PFSK-1 (cell line): ENCODE data around the gene TRPM5.

Source experiments
- FOXP2 ChIP-seq: optimal IDR thresholded peaks from 2 replicates; pipeline ENCODE3; 2011; ENCODE audit warnings: borderline replicate concordance, control low read depth, inconsistent platforms; ENCODE audit not compliant: insufficient read depth; ENCODE audit errors: extremely low read length, extremely low read depth
- POLR2AphosphoS5 ChIP-seq: IDR thresholded peaks from 2 replicates; pipeline ENCODE4 v1.6.1; 2012; ENCODE audit warnings: low read depth, mild to moderate bottlenecking, control low read depth, low read length, moderate library complexity
- SIN3A ChIP-seq: IDR thresholded peaks from 2 replicates; pipeline ENCODE4 v1.6.1; 2012; ENCODE audit warnings: mild to moderate bottlenecking, low read length, moderate library complexity, borderline replicate concordance; ENCODE audit not compliant: insufficient read depth
- TAF1 ChIP-seq: IDR thresholded peaks from 2 replicates; pipeline ENCODE4 v1.6.1; 2012; ENCODE audit warnings: low read length, control low read depth, borderline replicate concordance; ENCODE audit not compliant: insufficient read depth
- TF ChIP-seq, protein P1 (sequence below), 2 experiments: IDR thresholded peaks; 2 replicates each; pipeline versions ENCODE4 v1.6.1 to v1.8.0; 2011 to 2012; ENCODE audit warnings: low read depth in 2 of 2, low read length in 2 of 2, control low read depth in 1 of 2, inconsistent platforms in 1 of 2, mild to moderate bottlenecking in 1 of 2, moderate library complexity in 1 of 2; ENCODE audit not compliant: insufficient read depth in 1 of 2

The TRPM5 gene

DNA sequence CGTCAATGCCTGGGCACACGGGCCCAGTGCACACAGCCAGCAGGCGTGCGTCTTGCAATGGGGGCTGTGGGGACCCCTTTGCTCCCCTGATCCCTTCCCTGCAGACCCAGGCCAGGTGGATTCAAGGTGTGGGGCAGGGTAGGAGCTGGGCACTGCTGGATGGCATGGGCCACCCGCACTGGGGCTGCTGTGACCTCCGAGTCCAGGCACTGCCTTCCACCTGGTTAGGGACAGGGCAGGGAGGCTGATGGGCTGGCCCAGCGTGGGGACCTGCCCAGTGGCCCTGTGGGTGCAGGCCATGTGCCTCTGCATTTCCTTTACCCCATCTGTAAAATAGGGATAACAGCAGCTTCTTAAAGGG, 23.4 kb upstream of the TRPM5 start:
- TF ChIP-seq FOXP2 (no peak), SIN3A (no peak), TAF1 (no peak)
- TF ChIP-seq, protein P1, sequence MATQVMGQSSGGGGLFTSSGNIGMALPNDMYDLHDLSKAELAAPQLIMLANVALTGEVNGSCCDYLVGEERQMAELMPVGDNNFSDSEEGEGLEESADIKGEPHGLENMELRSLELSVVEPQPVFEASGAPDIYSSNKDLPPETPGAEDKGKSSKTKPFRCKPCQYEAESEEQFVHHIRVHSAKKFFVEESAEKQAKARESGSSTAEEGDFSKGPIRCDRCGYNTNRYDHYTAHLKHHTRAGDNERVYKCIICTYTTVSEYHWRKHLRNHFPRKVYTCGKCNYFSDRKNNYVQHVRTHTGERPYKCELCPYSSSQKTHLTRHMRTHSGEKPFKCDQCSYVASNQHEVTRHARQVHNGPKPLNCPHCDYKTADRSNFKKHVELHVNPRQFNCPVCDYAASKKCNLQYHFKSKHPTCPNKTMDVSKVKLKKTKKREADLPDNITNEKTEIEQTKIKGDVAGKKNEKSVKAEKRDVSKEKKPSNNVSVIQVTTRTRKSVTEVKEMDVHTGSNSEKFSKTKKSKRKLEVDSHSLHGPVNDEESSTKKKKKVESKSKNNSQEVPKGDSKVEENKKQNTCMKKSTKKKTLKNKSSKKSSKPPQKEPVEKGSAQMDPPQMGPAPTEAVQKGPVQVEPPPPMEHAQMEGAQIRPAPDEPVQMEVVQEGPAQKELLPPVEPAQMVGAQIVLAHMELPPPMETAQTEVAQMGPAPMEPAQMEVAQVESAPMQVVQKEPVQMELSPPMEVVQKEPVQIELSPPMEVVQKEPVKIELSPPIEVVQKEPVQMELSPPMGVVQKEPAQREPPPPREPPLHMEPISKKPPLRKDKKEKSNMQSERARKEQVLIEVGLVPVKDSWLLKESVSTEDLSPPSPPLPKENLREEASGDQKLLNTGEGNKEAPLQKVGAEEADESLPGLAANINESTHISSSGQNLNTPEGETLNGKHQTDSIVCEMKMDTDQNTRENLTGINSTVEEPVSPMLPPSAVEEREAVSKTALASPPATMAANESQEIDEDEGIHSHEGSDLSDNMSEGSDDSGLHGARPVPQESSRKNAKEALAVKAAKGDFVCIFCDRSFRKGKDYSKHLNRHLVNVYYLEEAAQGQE (IDR thresholded peaks at IDR 0.05; ENCODE audit: insufficient read depth in 1 of 2, low read depth in 2 of 2, low read length in 2 of 2): no peak

DNA sequence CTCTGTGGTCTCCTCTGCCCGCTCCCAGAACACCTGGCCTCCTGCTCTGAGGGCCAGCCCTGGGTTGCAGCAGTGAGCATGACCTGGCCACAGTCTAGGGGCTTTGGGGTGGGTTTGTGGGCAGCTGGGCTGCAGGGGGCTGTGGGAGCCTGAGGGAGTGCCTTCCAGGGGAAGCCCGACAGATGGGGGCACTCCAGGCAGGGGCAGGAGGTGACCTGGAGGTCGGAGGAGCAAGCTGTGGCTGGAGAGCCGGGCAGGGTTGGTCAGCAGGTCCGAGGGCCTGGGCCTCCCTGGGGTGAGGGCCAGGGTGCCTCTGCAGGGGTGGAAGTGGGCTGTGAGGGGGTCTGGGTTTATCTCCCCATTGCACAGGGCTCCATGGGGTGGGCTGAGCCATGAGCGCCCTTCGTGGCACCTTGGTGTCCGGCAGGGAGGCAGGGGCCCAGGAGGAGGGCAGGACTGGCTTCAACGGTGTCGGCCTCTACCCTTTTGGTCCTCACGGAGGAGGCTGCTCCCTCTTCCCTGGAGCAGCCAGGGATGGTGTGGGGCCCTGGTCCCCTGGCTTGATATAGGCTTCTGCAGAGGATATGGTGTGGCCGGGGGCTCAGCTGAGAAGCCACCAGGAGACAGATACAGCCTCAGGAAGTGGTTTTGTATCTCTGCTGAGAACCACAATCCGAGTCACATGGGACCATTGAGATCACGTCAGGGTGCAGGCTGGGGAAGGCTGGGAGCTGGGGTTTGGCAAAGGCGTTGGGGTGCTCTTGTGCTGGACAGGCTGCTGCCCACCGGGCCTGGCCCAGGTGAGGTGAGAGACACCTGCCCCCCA, 22.8 kb upstream of the TRPM5 start:
- no peak for TF ChIP-seq TAF1
- no peak for TF ChIP-seq SIN3A
- TF ChIP-seq POLR2AphosphoS5: no peak
- no peak for TF ChIP-seq FOXP2
- TF ChIP-seq, protein P1 (IDR thresholded peaks at IDR 0.05; ENCODE audit: insufficient read depth in 1 of 2, low read depth in 2 of 2, low read length in 2 of 2): no peak

DNA sequence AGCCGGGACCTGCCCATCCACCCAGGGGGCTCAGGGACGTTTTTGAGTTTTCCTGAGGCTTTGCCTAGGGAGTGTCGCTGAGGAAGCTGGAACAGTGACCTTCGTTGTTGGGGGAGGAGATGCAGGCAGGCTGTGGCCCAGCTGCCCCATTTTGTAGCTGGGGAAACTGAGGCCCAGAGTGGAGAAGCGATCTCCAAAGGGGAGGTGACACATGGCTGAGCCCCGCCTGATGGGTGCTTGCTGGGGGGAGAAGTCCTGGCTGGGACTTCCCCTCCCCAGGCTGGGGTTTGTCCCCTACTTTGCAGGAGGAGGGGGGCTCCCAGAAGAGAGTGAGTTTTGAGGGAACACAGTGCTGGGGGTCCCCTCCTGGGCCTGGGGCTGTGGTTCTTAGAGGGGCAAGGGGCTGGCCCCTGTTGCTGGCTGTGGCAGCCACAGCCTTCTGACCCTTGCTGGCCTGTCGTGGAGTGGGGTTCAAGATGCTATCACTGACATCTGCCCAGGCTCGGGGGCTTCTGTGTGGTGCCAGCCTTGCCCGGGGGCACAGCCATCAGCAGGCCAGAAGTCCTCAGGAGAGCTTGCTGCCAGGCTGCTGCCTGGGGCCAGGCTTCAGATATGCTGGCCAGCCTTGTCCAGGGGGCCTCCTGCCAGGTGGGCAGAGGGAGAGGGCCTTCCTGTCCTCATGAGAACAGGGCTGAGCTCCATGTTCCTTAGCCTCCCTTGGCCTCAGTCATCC, 21.9 kb upstream of the TRPM5 start:
- TF ChIP-seq POLR2AphosphoS5 (no peak), SIN3A (no peak), FOXP2 (no peak), TAF1 (no peak)
- TF ChIP-seq, protein P1 (IDR thresholded peaks at IDR 0.05; ENCODE audit: insufficient read depth in 1 of 2, low read depth in 2 of 2, low read length in 2 of 2): no peak

DNA sequence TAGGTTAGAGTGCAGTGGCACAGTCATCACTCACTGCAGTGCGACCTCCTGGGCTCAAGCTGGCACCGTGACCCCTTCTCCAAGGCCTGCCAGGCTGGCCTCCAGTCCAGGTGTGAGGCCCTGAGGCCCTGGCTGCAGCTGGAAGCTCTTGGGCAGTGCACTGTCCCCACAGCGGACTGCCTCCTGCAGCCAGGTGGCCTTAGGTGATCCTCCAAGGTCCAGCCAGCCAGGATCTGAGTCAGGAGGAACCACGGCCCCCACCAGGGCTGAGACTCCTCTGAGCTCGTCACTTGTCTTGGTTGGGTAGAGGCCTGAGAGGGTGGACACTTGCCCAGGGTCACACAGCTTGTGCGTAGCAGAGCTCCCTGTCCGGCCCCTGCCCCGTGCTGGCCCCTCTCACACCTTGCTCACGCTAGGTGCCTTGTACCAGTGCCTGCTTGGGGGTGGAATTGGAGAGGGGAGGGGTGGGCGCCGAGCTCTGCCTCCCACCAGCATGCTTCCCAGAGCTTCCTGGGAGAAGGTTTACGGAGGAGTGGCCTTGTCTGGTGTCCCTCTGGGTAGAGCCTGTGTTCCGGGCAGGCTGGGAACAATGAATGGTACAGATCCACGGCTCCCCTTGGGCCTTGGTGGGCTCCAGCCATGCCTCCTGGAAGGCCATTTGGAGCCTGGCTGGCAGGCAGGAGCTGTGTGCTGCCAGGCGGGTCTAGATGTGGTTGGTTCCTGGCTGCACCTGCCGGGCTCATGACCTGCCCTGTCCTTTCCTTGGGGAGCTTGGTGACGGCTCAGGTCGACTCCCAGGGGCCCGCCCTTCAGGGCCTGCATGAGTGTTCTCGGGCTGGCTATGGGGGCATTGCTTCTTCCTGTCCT, 21.1 kb upstream of the TRPM5 start:
- TF ChIP-seq, protein P1 (IDR thresholded peaks at IDR 0.05; ENCODE audit: insufficient read depth in 1 of 2, low read depth in 2 of 2, low read length in 2 of 2): no peak
- TF ChIP-seq FOXP2: no peak
- TF ChIP-seq POLR2AphosphoS5: no peak
- no peak for TF ChIP-seq SIN3A
- TF ChIP-seq TAF1: no peak
